RWPE1 (cell line): ENCODE results near the gene CD59.
A peak's percentile ranks its signal among the peaks of the same experiment; 100 is the strongest.
"Not testable (repeated sequence)": the region's sequence is repeated elsewhere in the genome, so short reads cannot be mapped to it uniquely, and the experiment has no call there.

Experiments used
- CTCF ChIA-PET: fragments of 350-600 bp; sonication (Branson Sonifier 250); formaldehyde crosslinking; extraction: SDS; loops from one replicate; lab custom pipeline; 2021; lab: Yijun Ruan, JAX
- POLR2A ChIA-PET: fragments of 400-600 bp; formaldehyde crosslinking; extraction: SDS; loops from one replicate; lab custom pipeline; 2020; ENCODE audit warnings: antibody characterized with exemption; ENCODE audit not compliant: low non-redundant PET; lab: Yijun Ruan, JAX
- DNase-seq: peaks from one replicate; pipeline ENCODE4 v3.0.0; 2012; ENCODE audit warnings: low spot score
- H3K27ac ChIP-seq: fragments of 450-650 bp; 2 replicates; pipeline ENCODE4 v1.5.1; 2017
- CTCF ChIP-seq: fragments of 450-650 bp; conservative IDR thresholded peaks from 2 replicates; pipeline ENCODE4 v1.5.1; 2017; ENCODE audit warnings: low read depth, mild to moderate bottlenecking

CD59 gene

GRCh38 chr11:33687733-33688479, 48.3 kb downstream of the CD59 start:
- ChIA-PET POLR2A (no interaction called here), CTCF (interaction anchor here (0.6 to 1.2 kb wide), 3 partner anchors 17 to 513 kb away, joined by 3 to 4 read pairs (median 3); no protein-coding TSS in a partner anchor)
- TF ChIP-seq CTCF: peak; percentile 66
- H3K27ac ChIP-seq: no peak overlapping the region
- DNase-seq: no peak

GRCh38 chr11:33685082-33685481, 51.1 kb downstream of the CD59 start:
- no peak overlapping the region for H3K27ac ChIP-seq
- ChIA-PET CTCF (no interaction called here), POLR2A (no interaction called here)
- no peak for DNase-seq
- no peak for TF ChIP-seq CTCF

- TF ChIP-seq CTCF: no peak
- ChIA-PET POLR2A (no interaction called here), CTCF (interaction anchor here (0.9 kb wide), 1 partner anchor 322 kb away, joined by 3 read pairs; no protein-coding TSS in a partner anchor)
- H3K27ac ChIP-seq: no peak overlapping the region
- DNase-seq: no peak
Observed at GRCh38 chr11:33684003-33684706, 52.1 kb downstream of the CD59 start.

GRCh38 chr11:33682446-33682845, 53.8 kb downstream of the CD59 start:
- DNase-seq: no peak
- ChIA-PET POLR2A (no interaction called here), CTCF (interaction anchor here (0.7 to 1.1 kb wide), 3 partner anchors 11 to 356 kb away, joined by 3 to 4 read pairs (median 3); no protein-coding TSS in a partner anchor)
- no peak overlapping the region for H3K27ac ChIP-seq
- TF ChIP-seq CTCF: no peak

- ChIA-PET POLR2A (no interaction called here), CTCF (interaction anchor here (0.6 to 1.1 kb wide), 4 partner anchors 10 to 356 kb away, joined by 3 to 5 read pairs (median 4); no protein-coding TSS in a partner anchor)
- no peak for TF ChIP-seq CTCF
Observed at GRCh38 chr11:33682019-33682418, 54.2 kb downstream of the CD59 start.

GRCh38 chr11:33678616-33679015, 57.6 kb downstream of the CD59 start:
- POLR2A ChIA-PET, H3K27ac ChIP-seq, CTCF ChIA-PET, DNase-seq: not testable (repeated sequence)

More at GRCh38 chr11:33682019-33682418, 54.2 kb downstream of the CD59 start:
- H3K27ac ChIP-seq: no peak overlapping the region
- DNase-seq: no peak
